GM12875 (cell line): ENCODE results near the gene PRXL2A.
"Not testable (repeated sequence)": the region's sequence is repeated elsewhere in the genome, so short reads cannot be mapped to it uniquely, and the experiment has no call there.

Experiments
- H3K4me3 ChIP-seq: one replicate; pipeline ENCODE4 v1.5.1; 2011; ENCODE audit warnings: low read depth, low read length, control low read depth
- TF ChIP-seq, protein P1 (sequence below): IDR thresholded peaks from 2 replicates; pipeline ENCODE4 v1.5.1; 2011; ENCODE audit warnings: low read depth, mild to moderate bottlenecking, control low read depth, inconsistent platforms, low read length, moderate library complexity, borderline replicate concordance; ENCODE audit not compliant: insufficient read depth

Gene PRXL2A

GRCh38 chr10:80416479-80417098, 8.2 kb downstream of the PRXL2A start:
- H3K4me3 ChIP-seq = no peak overlapping the region

GRCh38 chr10:80417256-80417655, 8.9 kb downstream of the PRXL2A start:
- H3K4me3 ChIP-seq = not testable (repeated sequence)

More at GRCh38 chr10:80416479-80417098, 8.2 kb downstream of the PRXL2A start:
- TF ChIP-seq, protein P1, sequence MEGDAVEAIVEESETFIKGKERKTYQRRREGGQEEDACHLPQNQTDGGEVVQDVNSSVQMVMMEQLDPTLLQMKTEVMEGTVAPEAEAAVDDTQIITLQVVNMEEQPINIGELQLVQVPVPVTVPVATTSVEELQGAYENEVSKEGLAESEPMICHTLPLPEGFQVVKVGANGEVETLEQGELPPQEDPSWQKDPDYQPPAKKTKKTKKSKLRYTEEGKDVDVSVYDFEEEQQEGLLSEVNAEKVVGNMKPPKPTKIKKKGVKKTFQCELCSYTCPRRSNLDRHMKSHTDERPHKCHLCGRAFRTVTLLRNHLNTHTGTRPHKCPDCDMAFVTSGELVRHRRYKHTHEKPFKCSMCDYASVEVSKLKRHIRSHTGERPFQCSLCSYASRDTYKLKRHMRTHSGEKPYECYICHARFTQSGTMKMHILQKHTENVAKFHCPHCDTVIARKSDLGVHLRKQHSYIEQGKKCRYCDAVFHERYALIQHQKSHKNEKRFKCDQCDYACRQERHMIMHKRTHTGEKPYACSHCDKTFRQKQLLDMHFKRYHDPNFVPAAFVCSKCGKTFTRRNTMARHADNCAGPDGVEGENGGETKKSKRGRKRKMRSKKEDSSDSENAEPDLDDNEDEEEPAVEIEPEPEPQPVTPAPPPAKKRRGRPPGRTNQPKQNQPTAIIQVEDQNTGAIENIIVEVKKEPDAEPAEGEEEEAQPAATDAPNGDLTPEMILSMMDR = no peak

DNA sequence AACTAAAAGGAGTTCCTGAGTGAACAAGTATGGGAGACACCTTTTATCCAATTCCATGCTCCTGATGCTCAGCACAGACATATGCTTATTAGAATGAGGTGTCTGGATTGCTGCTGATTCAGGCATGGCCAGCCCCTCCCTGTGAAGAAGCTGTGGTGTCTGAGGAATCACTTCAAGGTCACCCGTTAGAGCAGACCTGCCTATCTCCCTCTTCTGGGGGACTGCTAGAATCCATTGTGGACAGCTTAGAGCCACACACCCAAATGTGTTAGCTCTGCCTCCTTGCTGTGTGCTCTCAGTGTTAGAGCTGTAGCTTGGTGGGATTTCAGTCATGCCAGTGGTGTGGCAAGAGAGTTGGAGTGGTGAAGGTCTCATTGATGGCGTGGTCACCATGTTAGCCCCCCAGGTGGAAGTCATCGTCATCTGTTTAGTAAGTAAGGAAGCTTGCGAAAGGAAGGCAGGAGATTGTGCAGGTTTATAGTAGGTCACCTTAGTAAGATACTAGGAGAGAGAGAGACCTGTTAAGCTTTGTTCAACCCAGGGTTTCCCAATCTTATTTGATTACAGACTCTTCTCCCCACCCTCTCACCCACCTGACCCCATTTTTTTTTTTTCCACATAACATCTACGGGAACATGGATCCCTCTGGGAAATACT, 12.8 kb downstream of the PRXL2A start:
- TF ChIP-seq, protein P1 = no peak
- H3K4me3 ChIP-seq = no peak overlapping the region

- TF ChIP-seq, protein P1 = no peak
- H3K4me3 ChIP-seq = no peak overlapping the region
These were observed 13.6 kb downstream of the PRXL2A start for GRCh38 chr10:80421707-80422536.

- H3K4me3 ChIP-seq = no peak overlapping the region
- TF ChIP-seq, protein P1 = no peak
These were observed 17.6 kb downstream of the PRXL2A start for GRCh38 chr10:80425901-80426300.

DNA sequence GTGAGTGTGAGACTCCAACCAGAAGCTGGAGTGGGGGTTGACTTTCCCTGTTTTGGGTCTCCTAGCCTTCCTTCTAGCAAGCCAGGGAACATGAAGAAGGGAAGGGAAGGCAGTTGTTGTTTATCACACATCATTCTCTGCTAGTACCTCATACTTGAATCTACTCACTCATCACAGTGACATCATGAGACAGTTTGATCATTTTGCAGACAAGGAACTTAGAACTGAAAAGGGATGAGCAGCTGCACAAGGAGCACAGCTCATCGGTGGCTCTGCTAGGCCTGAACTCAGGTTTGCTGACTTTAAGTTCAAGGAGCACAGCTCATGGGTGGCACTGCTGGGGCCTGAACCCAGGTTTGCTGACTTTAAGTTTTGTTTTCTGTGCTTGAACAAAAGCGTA, 19.2 kb downstream of the PRXL2A start:
- TF ChIP-seq, protein P1 = no peak
- no peak overlapping the region for H3K4me3 ChIP-seq

- TF ChIP-seq, protein P1 = no peak
These were observed 21.2 kb downstream of the PRXL2A start for GRCh38 chr10:80429521-80429973.

More at GRCh38 chr10:80429521-80429973, 21.2 kb downstream of the PRXL2A start:
- H3K4me3 ChIP-seq = no peak overlapping the region
